ENCODE data around the gene RIMKLA. TPM values are rescaled to one million over a fixed set of nuclear protein-coding genes. Genes with fewer than 3 reads are reported as not detected.

RIMKLA gene
- total RNA-seq, 4 donors from 2014 or later, result 1.8 to 5.3 (median 3.4) TPM

DNA sequence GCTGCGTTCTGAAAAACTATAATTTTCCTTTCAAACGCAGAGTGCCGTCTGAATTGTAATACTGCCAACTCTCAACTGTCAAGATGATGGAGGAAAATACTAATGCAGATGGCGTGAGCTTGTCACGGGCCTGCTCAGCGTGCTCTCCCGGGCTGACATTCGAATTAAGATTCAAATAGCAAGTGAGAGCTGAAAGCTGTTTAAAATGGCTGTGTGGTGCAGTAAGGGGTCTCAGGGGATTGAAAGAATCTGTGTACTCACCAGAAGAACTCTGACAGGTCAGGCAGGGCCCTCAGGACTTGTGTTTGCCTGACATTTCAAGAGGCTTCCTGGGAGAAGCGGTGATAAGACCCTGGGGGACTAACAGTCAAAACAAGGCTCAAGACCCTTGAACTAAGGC is 42.1 kb downstream of the RIMKLA start:
- Histone ChIP-seq H3K4me3 (no peak overlapping the region), H3K36me3 (no peaks in the 10 kb centered on the region), H3K27ac (replicated peaks in 1 of 4) (peak overlapping the region in 1 of 4 donors; percentile 16), H3K4me1 (peaks cover 21 to 38% (median 32%) of the 10 kb centered on the region in 4 donors), H3K9me3 (no peaks in the 10 kb centered on the region), H3K27me3 (no peaks in the 10 kb centered on the region)
- TF ChIP-seq, protein P1, sequence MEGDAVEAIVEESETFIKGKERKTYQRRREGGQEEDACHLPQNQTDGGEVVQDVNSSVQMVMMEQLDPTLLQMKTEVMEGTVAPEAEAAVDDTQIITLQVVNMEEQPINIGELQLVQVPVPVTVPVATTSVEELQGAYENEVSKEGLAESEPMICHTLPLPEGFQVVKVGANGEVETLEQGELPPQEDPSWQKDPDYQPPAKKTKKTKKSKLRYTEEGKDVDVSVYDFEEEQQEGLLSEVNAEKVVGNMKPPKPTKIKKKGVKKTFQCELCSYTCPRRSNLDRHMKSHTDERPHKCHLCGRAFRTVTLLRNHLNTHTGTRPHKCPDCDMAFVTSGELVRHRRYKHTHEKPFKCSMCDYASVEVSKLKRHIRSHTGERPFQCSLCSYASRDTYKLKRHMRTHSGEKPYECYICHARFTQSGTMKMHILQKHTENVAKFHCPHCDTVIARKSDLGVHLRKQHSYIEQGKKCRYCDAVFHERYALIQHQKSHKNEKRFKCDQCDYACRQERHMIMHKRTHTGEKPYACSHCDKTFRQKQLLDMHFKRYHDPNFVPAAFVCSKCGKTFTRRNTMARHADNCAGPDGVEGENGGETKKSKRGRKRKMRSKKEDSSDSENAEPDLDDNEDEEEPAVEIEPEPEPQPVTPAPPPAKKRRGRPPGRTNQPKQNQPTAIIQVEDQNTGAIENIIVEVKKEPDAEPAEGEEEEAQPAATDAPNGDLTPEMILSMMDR (IDR thresholded peaks at IDR 0.05), result no peak
- TF ChIP-seq EP300 (IDR thresholded peaks at IDR 0.05), result no peak
- no peak for TF ChIP-seq POLR2AphosphoS5 (IDR thresholded peaks at IDR 0.05)
- TF ChIP-seq POLR2A (IDR thresholded peaks at IDR 0.05; ENCODE audit: low read depth), result no peak
- WGBS, result 44% methylated on average over 9 of the region's 9 CpGs
- DNase-seq (ENCODE audit: extremely low spot score), result no peak
- intact Hi-C loops (cut with DNase I), result no loop called here

DNA sequence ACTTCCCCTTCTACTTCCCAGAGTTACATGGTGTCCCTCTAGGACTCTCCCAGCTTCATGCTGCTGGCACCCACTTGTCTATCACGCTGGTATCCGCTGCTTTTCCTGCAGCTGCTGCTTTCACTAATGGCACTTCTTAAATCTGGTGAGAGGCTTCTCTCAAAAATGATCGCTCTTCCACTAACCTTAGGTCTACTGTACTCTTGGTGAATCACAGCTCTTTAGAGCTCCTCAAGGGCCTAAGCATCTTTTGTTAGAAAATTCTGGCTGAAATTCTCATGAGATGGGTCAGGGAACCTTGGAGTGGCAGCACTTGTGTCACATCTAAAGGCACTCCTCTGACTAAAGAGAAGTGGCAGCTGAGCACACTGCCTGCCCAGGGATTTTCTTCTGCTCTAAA is 43.1 kb downstream of the RIMKLA start:
- WGBS, result 94% methylated on average over 3 of the region's 3 CpGs
- Histone ChIP-seq H3K27ac (replicated peaks in 1 of 4) (no peak overlapping the region), H3K27me3 (no peaks in the 10 kb centered on the region), H3K36me3 (no peaks in the 10 kb centered on the region), H3K9me3 (no peaks in the 10 kb centered on the region), H3K4me3 (no peak overlapping the region), H3K4me1 (peaks cover 21 to 38% (median 32%) of the 10 kb centered on the region in 4 donors)
- no peak for DNase-seq (ENCODE audit: extremely low spot score)
- intact Hi-C loops (cut with DNase I), result no loop called here
- TF ChIP-seq POLR2AphosphoS5 (IDR thresholded peaks at IDR 0.05) (no peak), EP300 (IDR thresholded peaks at IDR 0.05) (no peak), POLR2A (IDR thresholded peaks at IDR 0.05; ENCODE audit: low read depth) (no peak)
- TF ChIP-seq, protein P1 (IDR thresholded peaks at IDR 0.05), result no peak

DNA sequence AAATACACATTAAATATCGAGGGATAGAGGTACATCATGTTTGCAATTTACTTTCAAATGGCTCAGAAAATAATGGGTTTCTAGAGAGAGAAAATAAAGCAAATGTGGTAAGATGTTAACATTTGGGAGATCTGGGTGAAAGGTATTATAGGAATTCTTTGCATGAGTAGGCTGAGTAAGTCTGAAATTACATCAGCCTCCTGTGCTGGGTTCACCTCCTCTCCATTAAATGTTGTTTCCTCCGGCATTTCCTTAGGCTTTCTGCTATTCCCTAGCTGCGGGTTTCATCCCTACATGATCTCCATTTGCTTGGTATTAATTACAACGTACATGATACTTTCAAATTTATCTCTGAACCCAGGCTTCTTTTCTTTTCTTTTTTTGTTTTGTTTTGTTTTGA is 43.6 kb downstream of the RIMKLA start:
- Histone ChIP-seq H3K9me3 (no peaks in the 10 kb centered on the region), H3K27me3 (no peaks in the 10 kb centered on the region), H3K4me3 (no peak overlapping the region), H3K27ac (replicated peaks in 1 of 4) (no peak overlapping the region), H3K36me3 (no peaks in the 10 kb centered on the region), H3K4me1 (peaks cover 21 to 34% (median 29%) of the 10 kb centered on the region in 4 donors)
- TF ChIP-seq POLR2A (IDR thresholded peaks at IDR 0.05; ENCODE audit: low read depth) (no peak), EP300 (IDR thresholded peaks at IDR 0.05) (no peak), POLR2AphosphoS5 (IDR thresholded peaks at IDR 0.05) (no peak)
- TF ChIP-seq, protein P1 (IDR thresholded peaks at IDR 0.05), result no peak
- no peak for DNase-seq (ENCODE audit: extremely low spot score)
- WGBS, result 89% methylated on average over 4 of the region's 4 CpGs
- intact Hi-C loops (cut with DNase I), result no loop called here

DNA sequence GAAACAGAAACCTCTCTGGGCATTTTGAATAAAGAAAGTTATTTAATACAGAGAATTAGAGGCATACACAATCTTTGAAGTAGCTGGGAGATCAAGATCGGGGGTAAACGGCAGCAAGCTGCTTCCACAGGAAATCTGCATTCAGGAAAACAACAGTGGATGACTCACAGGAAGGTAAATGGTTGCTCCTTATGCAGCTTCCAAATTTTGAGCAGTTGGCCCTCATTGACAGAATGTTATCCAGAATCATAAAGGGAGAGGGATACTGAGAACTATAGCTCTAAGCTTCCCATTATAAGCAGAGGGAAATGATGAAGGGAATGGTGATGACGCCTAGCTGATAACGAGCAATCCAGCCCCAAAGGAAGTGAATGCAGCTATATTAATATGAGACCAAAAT is 46.6 kb downstream of the RIMKLA start:
- TF ChIP-seq POLR2A (IDR thresholded peaks at IDR 0.05; ENCODE audit: low read depth) (no peak), POLR2AphosphoS5 (IDR thresholded peaks at IDR 0.05) (no peak), EP300 (IDR thresholded peaks at IDR 0.05) (no peak)
- TF ChIP-seq, protein P1 (IDR thresholded peaks at IDR 0.05), result no peak
- Histone ChIP-seq H3K4me3 (no peak overlapping the region), H3K36me3 (no peaks in the 10 kb centered on the region), H3K9me3 (no peaks in the 10 kb centered on the region), H3K4me1 (peaks cover 0 to 6% (median 1%) of the 10 kb centered on the region in 4 donors), H3K27ac (replicated peaks in 1 of 4) (no peak overlapping the region), H3K27me3 (no peaks in the 10 kb centered on the region)
- intact Hi-C loops (cut with DNase I), result no loop called here
- DNase-seq (ENCODE audit: extremely low spot score), result no peak
- 66% methylated on average over 4 of the region's 4 CpGs for WGBS

DNA sequence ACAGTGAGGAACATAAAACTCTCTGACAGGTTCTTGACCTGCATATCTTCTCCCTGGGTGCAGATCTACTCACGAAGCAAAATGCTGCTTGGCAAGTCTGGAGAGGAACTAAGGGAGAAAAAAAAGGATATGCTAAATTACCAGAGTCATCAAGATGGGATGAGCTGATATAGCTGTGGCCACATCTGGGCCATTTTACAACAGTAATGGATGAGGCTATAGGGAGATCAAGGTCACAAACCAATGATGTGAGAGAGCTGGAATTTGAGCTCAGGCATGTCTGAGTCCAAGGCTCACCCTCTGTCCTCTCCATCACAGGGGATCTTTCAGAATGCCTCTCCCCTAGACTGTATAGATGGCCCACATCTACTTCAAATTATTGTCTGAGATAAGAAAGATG is 49.0 kb downstream of the RIMKLA start:
- TF ChIP-seq EP300 (IDR thresholded peaks at IDR 0.05) (no peak), POLR2A (IDR thresholded peaks at IDR 0.05; ENCODE audit: low read depth) (no peak), POLR2AphosphoS5 (IDR thresholded peaks at IDR 0.05) (no peak)
- TF ChIP-seq, protein P1 (IDR thresholded peaks at IDR 0.05), result no peak
- H3K4me3 ChIP-seq, result no peak overlapping the region
- H3K27me3 ChIP-seq, result no peaks in the 10 kb centered on the region
- no peak for DNase-seq (ENCODE audit: extremely low spot score)
- WGBS, result 83% methylated on average over 1 of the region's 1 CpG
- intact Hi-C loops (cut with DNase I), result no loop called here
- H3K27ac ChIP-seq (replicated peaks in 1 of 4), result no peak overlapping the region
- no peaks in the 10 kb centered on the region for H3K36me3 ChIP-seq
- peaks cover 0 to 3% (median 0%) of the 10 kb centered on the region in 4 donors for H3K4me1 ChIP-seq
- no peaks in the 10 kb centered on the region for H3K9me3 ChIP-seq
